Measurements from ENCODE around the gene RFK. TPM values are rescaled to one million over a fixed set of nuclear protein-coding genes. Genes with fewer than 3 reads are reported as not detected.
"Not testable (repeated sequence)": the region's sequence is repeated elsewhere in the genome, so short reads cannot be mapped to it uniquely, and the experiment has no call there.

RFK gene
- polyA plus RNA-seq (ENCODE audit: insufficient read length in 3 of 3), result 10 to 100 TPM; 20.4 to 26.4 (median 21.9) TPM
- long read RNA-seq, donor 1, transcript RFK-201 (4 exons, 2,684 nt), result major isoform, 16 of 16 reads
- long read RNA-seq, donor 1, partial matches to known transcripts, result 0 of 16 reads
- long read RNA-seq, donor 1, other reads (novel, unspliced or antisense), result 0 of 16 reads
- long read RNA-seq, donor 2, transcript RFK-201 (4 exons, 2,684 nt), result major isoform, 16 of 16 reads
- long read RNA-seq, donor 2, partial matches to known transcripts, result 0 of 16 reads
- long read RNA-seq, donor 2, other reads (novel, unspliced or antisense), result 0 of 16 reads
- long read RNA-seq, donor 3, transcript RFK-201 (4 exons, 2,684 nt), result major isoform, 15 of 15 reads
- long read RNA-seq, donor 3, partial matches to known transcripts, result 0 of 15 reads
- long read RNA-seq, donor 3, other reads (novel, unspliced or antisense), result 0 of 15 reads
- long read RNA-seq, donor 4, transcript RFK-201 (4 exons, 2,684 nt), result major isoform, 19 of 19 reads
- long read RNA-seq, donor 4, partial matches to known transcripts, result 0 of 19 reads
- long read RNA-seq, donor 4, other reads (novel, unspliced or antisense), result 0 of 19 reads
- long read RNA-seq, donor 5, transcript RFK-201 (4 exons, 2,684 nt), result major isoform, 13 of 13 reads
- long read RNA-seq, donor 5, partial matches to known transcripts, result 0 of 13 reads
- long read RNA-seq, donor 5, other reads (novel, unspliced or antisense), result 0 of 13 reads
- long read RNA-seq, donor 6, transcript RFK-201 (4 exons, 2,684 nt), result major isoform, 11 of 11 reads
- long read RNA-seq, donor 6, partial matches to known transcripts, result 0 of 11 reads
- long read RNA-seq, donor 6, other reads (novel, unspliced or antisense), result 0 of 11 reads
- long read RNA-seq, donor 7, transcript RFK-201 (4 exons, 2,684 nt), result major isoform, 20 of 21 reads
- long read RNA-seq, donor 7, partial matches to known transcripts, result 0 of 21 reads
- long read RNA-seq, donor 7, other reads (novel, unspliced or antisense), result 0 of 21 reads
- long read RNA-seq, donor 8, transcript RFK-201 (4 exons, 2,684 nt), result major isoform, 8 of 8 reads
- long read RNA-seq, donor 8, partial matches to known transcripts, result 0 of 8 reads
- long read RNA-seq, donor 8, other reads (novel, unspliced or antisense), result 0 of 8 reads
- long read RNA-seq, donor 9, transcript RFK-201 (4 exons, 2,684 nt), result major isoform, 20 of 20 reads
- long read RNA-seq, donor 9, partial matches to known transcripts, result 0 of 20 reads
- long read RNA-seq, donor 9, other reads (novel, unspliced or antisense), result 0 of 20 reads
- long read RNA-seq, donor 10, transcript RFK-201 (4 exons, 2,684 nt), result major isoform, 14 of 14 reads
- long read RNA-seq, donor 10, partial matches to known transcripts, result 0 of 14 reads
- long read RNA-seq, donor 10, other reads (novel, unspliced or antisense), result 0 of 14 reads
- long read RNA-seq, donor 11, transcript RFK-201 (4 exons, 2,684 nt), result major isoform, 14 of 14 reads
- long read RNA-seq, donor 11, partial matches to known transcripts, result 0 of 14 reads
- long read RNA-seq, donor 11, other reads (novel, unspliced or antisense), result 0 of 14 reads
- long read RNA-seq, donor 12, transcript RFK-201 (4 exons, 2,684 nt), result major isoform, 16 of 16 reads
- long read RNA-seq, donor 12, partial matches to known transcripts, result 0 of 16 reads
- long read RNA-seq, donor 12, other reads (novel, unspliced or antisense), result 0 of 16 reads
- long read RNA-seq, donor 13, partial matches to known transcripts, result 0 of 4 reads
- long read RNA-seq, donor 13, other reads (novel, unspliced or antisense), result 0 of 4 reads
- long read RNA-seq, donor 14, result 0 reads
- long read RNA-seq, donor 15, transcript RFK-201 (4 exons, 2,684 nt), result major isoform, 22 of 23 reads
- long read RNA-seq, donor 15, partial matches to known transcripts, result 0 of 23 reads
- long read RNA-seq, donor 15, other reads (novel, unspliced or antisense), result 0 of 23 reads
- long read RNA-seq, donor 16, transcript RFK-201 (4 exons, 2,684 nt), result major isoform, 14 of 14 reads
- long read RNA-seq, donor 16, partial matches to known transcripts, result 0 of 14 reads
- long read RNA-seq, donor 16, other reads (novel, unspliced or antisense), result 0 of 14 reads

GRCh38 chr9:76394195-76394959 is at the start of gene RFK:
TSS of gene RFK (minus strand) at chr9:76394426. CDS start at chr9:76394171, 255 bp downstream.
- DNase-seq, result peak; percentile 92

- no peak for DNase-seq
These were observed 49.7 kb upstream of the RFK start for GRCh38 chr9:76443887-76444286.

GRCh38 chr9:76441551-76442322 is 47.5 kb upstream of the RFK start:
- peak; percentile 19 for DNase-seq

GRCh38 chr9:76438841-76439588 is 44.8 kb upstream of the RFK start:
- no peak for DNase-seq

- DNase-seq, result not testable (repeated sequence)
These were observed 42.9 kb upstream of the RFK start for GRCh38 chr9:76437017-76437699.

GRCh38 chr9:76434897-76435296 is 40.7 kb upstream of the RFK start:
- not testable (repeated sequence) for DNase-seq

- no peak for DNase-seq
These were observed 39.6 kb upstream of the RFK start for GRCh38 chr9:76433836-76434235.

- no peak for DNase-seq
These were observed 39.2 kb upstream of the RFK start for GRCh38 chr9:76433406-76433805.

GRCh38 chr9:76431601-76432000 is 37.4 kb upstream of the RFK start:
- no peak for DNase-seq

- no peak for DNase-seq
These were observed 32.7 kb upstream of the RFK start for GRCh38 chr9:76426807-76427419.

- DNase-seq, result no peak
These were observed 31.6 kb upstream of the RFK start for GRCh38 chr9:76425677-76426453.

GRCh38 chr9:76424491-76424890 is 30.3 kb upstream of the RFK start:
- DNase-seq, result no peak

GRCh38 chr9:76423216-76424177 is 29.3 kb upstream of the RFK start:
- DNase-seq, result no peak

- no peak for DNase-seq
These were observed 25.7 kb upstream of the RFK start for GRCh38 chr9:76419782-76420380.
